CMK (cell line): Measurements from ENCODE around the gene SMOC2.

Source experiments
- DNase-seq: peaks from one replicate; pipeline ENCODE4 v3.0.0-alpha.2; 2010; ENCODE audit warnings: low read depth

The SMOC2 gene

GRCh38 chr6:168440520-168441433 is at the start of gene SMOC2:
TSS of gene SMOC2 (plus strand) at chr6:168441184. CDS start at chr6:168441371, 187 bp downstream.
- no peak for DNase-seq

- DNase-seq, result no peak
Observed at GRCh38 chr6:168393126-168393870, 47.7 kb upstream of the SMOC2 start.

GRCh38 chr6:168394606-168395005 is 46.4 kb upstream of the SMOC2 start:
- no peak for DNase-seq

- DNase-seq, result no peak
Observed at GRCh38 chr6:168395983-168396382, 45.0 kb upstream of the SMOC2 start.

GRCh38 chr6:168396561-168396960 is 44.4 kb upstream of the SMOC2 start:
- DNase-seq, result no peak

GRCh38 chr6:168397012-168397411 is 44.0 kb upstream of the SMOC2 start:
- no peak for DNase-seq

GRCh38 chr6:168400037-168400436 is 40.9 kb upstream of the SMOC2 start:
- no peak for DNase-seq

GRCh38 chr6:168403370-168404005 is 37.5 kb upstream of the SMOC2 start:
- DNase-seq, result no peak

GRCh38 chr6:168404560-168404959 is 36.4 kb upstream of the SMOC2 start:
- no peak for DNase-seq

GRCh38 chr6:168407842-168408241 is 33.1 kb upstream of the SMOC2 start:
- no peak for DNase-seq

GRCh38 chr6:168408504-168409136 is 32.4 kb upstream of the SMOC2 start:
- no peak for DNase-seq

GRCh38 chr6:168410035-168410434 is 30.9 kb upstream of the SMOC2 start:
- no peak for DNase-seq

GRCh38 chr6:168410554-168411011 is 30.4 kb upstream of the SMOC2 start:
- no peak for DNase-seq

GRCh38 chr6:168411130-168411529 is 29.9 kb upstream of the SMOC2 start:
- DNase-seq, result no peak

- no peak for DNase-seq
Observed at GRCh38 chr6:168411793-168412192, 29.2 kb upstream of the SMOC2 start.

GRCh38 chr6:168412456-168412855 is 28.5 kb upstream of the SMOC2 start:
- DNase-seq, result no peak

GRCh38 chr6:168413018-168413720 is 27.8 kb upstream of the SMOC2 start:
- DNase-seq, result no peak

GRCh38 chr6:168413856-168414255 is 27.1 kb upstream of the SMOC2 start:
- no peak for DNase-seq

GRCh38 chr6:168414336-168415097 is 26.5 kb upstream of the SMOC2 start:
- DNase-seq, result no peak

GRCh38 chr6:168415098-168415992 is 25.6 kb upstream of the SMOC2 start:
- no peak for DNase-seq
